KMS-11 (cell line): ENCODE data around the gene IL1RL1.

Experiments used
- H2AFZ ChIP-seq: fragments of 200-600 bp; sonication (generic); 2 replicates; pipeline ENCODE4 v1.6.1; 2016; ENCODE audit warnings: antibody characterized with exemption, mixed run types, low read depth
- H3K27ac ChIP-seq: fragments of 200-600 bp; sonication (generic); 2 replicates; pipeline ENCODE4 v1.6.1; 2016; ENCODE audit warnings: mild to moderate bottlenecking, mixed run types
- H3K27me3 ChIP-seq: fragments of 200-600 bp; sonication (generic); 2 replicates; pipeline ENCODE4 v1.6.1; 2017; ENCODE audit warnings: mild to moderate bottlenecking, low read depth, mixed run types, moderate library complexity; ENCODE audit not compliant: insufficient read depth
- H3K36me3 ChIP-seq: fragments of 200-600 bp; sonication (generic); 2 replicates; pipeline ENCODE4 v1.6.1; 2017; ENCODE audit warnings: mild to moderate bottlenecking, mixed run types; ENCODE audit not compliant: insufficient read depth
- H3K4me1 ChIP-seq: fragments of 200-600 bp; sonication (generic); 2 replicates; pipeline ENCODE4 v1.6.1; 2016; ENCODE audit warnings: mild to moderate bottlenecking, low read depth, mixed run types; ENCODE audit not compliant: poor library complexity, severe bottlenecking
- H3K4me2 ChIP-seq: fragments of 200-600 bp; sonication (generic); 2 replicates; pipeline ENCODE4 v1.7.0; 2016; ENCODE audit warnings: mild to moderate bottlenecking, mixed run types
- H3K4me3 ChIP-seq: fragments of 200-600 bp; sonication (generic); IDR thresholded peaks from 2 replicates; pipeline ENCODE4 v1.6.1; 2017; ENCODE audit warnings: low read depth, low read length, mixed read lengths; ENCODE audit not compliant: insufficient read depth
- H3K79me2 ChIP-seq: fragments of 200-600 bp; sonication (generic); 2 replicates; pipeline ENCODE4 v1.6.1; 2016; ENCODE audit warnings: low read depth, mixed run types; ENCODE audit not compliant: insufficient read depth
- H3K9ac ChIP-seq: fragments of 200-600 bp; sonication (generic); 2 replicates; pipeline ENCODE4 v1.6.1; 2016; ENCODE audit warnings: mild to moderate bottlenecking, mixed run types
- H4K20me1 ChIP-seq: fragments of 200-600 bp; sonication (generic); 2 replicates; pipeline ENCODE4 v1.6.1; 2016; ENCODE audit warnings: mild to moderate bottlenecking, mixed run types; ENCODE audit not compliant: insufficient read depth
- CTCF ChIP-seq: fragments of 200-600 bp; sonication (generic); conservative IDR thresholded peaks from 2 replicates; pipeline ENCODE4 v1.6.1; 2017; ENCODE audit warnings: low read depth, mild to moderate bottlenecking, antibody characterized with exemption, low read length, moderate library complexity, mixed read lengths

The IL1RL1 gene

GRCh38 chr2:102385522-102385921 lies 74.2 kb downstream of the IL1RL1 start:
- Histone ChIP-seq H2AFZ (no peak overlapping the region), H4K20me1 (no peaks in the 10 kb centered on the region), H3K9ac (no peak overlapping the region), H3K36me3 (no peaks in the 10 kb centered on the region), H3K4me3 (no peak overlapping the region), H3K27ac (no peak overlapping the region), H3K79me2 (no peaks in the 10 kb centered on the region), H3K4me2 (no peak overlapping the region), H3K27me3 (no peaks in the 10 kb centered on the region), H3K4me1 (no peaks in the 10 kb centered on the region)
- no peak for TF ChIP-seq CTCF

GRCh38 chr2:102386004-102386403 lies 74.6 kb downstream of the IL1RL1 start:
- no peaks in the 10 kb centered on the region for H3K36me3 ChIP-seq
- H2AFZ ChIP-seq: no peak overlapping the region
- H3K4me3 ChIP-seq: no peak overlapping the region
- no peak overlapping the region for H3K4me2 ChIP-seq
- H3K9ac ChIP-seq: no peak overlapping the region
- H4K20me1 ChIP-seq: no peaks in the 10 kb centered on the region
- H3K27ac ChIP-seq: no peak overlapping the region
- no peaks in the 10 kb centered on the region for H3K79me2 ChIP-seq
- no peak for TF ChIP-seq CTCF
- no peaks in the 10 kb centered on the region for H3K4me1 ChIP-seq
- no peaks in the 10 kb centered on the region for H3K27me3 ChIP-seq

- no peaks in the 10 kb centered on the region for H3K27me3 ChIP-seq
- no peaks in the 10 kb centered on the region for H3K79me2 ChIP-seq
- no peaks in the 10 kb centered on the region for H4K20me1 ChIP-seq
- no peaks in the 10 kb centered on the region for H3K4me1 ChIP-seq
- H3K27ac ChIP-seq: no peak overlapping the region
- H2AFZ ChIP-seq: no peak overlapping the region
- H3K36me3 ChIP-seq: no peaks in the 10 kb centered on the region
- H3K9ac ChIP-seq: no peak overlapping the region
- no peak for TF ChIP-seq CTCF
- no peak overlapping the region for H3K4me2 ChIP-seq
- no peak overlapping the region for H3K4me3 ChIP-seq
These were observed 75.6 kb downstream of the IL1RL1 start for GRCh38 chr2:102386867-102387541.

GRCh38 chr2:102387763-102388546 lies 76.6 kb downstream of the IL1RL1 start:
- Histone ChIP-seq H3K27ac (no peak overlapping the region), H3K27me3 (no peaks in the 10 kb centered on the region), H4K20me1 (no peaks in the 10 kb centered on the region), H3K4me3 (no peak overlapping the region), H3K4me1 (no peaks in the 10 kb centered on the region), H3K4me2 (no peak overlapping the region), H3K9ac (no peak overlapping the region), H3K79me2 (no peaks in the 10 kb centered on the region), H3K36me3 (no peaks in the 10 kb centered on the region), H2AFZ (no peak overlapping the region)
- TF ChIP-seq CTCF: no peak
